ENCODE results near the gene PPA2. TPM values are rescaled to one million over a fixed set of nuclear protein-coding genes. Genes with fewer than 3 reads are reported as not detected.

Gene PPA2
- total and polyA plus RNA-seq, 10 of the 15 experiments (the other 5 are each of a cell fraction or from before 2014, with no cell fraction given) = 93.8 to 293 (median 146) TPM

DNA sequence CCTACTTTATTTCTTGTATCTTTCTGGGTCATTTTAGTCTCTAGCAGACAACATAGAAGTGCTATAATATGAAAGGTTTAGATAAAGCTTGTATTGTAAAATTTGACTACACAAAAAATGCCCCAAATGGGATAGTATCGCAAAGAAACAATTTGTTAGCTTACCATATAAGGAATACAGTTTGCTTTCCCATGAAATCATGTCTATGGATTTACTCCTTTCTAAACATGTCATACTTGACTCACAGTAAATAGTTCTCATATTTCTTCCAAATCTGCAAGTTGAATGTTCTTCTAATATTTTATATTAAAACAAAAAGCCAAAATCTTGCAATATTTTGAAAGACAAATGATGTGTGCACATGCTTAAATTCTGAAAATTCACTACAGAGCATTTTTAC is 103.9 kb downstream of the PPA2 start:
- FAIRE-seq (no peak), DNase-seq (ENCODE audit: low read depth, low spot score) (no peak), ATAC-seq (no peak)
- H3K4me1 ChIP-seq (ENCODE audit: control insufficient read depth, insufficient read depth, low read length) = no peaks in the 10 kb centered on the region
- peaks cover 0 to 5% of the 10 kb centered on the region in 2 experiments; a peak in 2 of 4 replicates for H3K36me3 ChIP-seq (ENCODE audit: control insufficient read depth in 2 of 2, insufficient read depth in 2 of 2, low read length in 1 of 2)
- BruUV-seq (replicated peaks) = no TSS peak
- in situ Hi-C loops (cut with MboI) (no loop called here), intact Hi-C loops (cut with micrococcal nuclease; ENCODE audit: unreplicated experiment) (no loop called here)
- no peak for TF ChIP-seq EGR1 (IDR thresholded peaks at IDR 0.05; ENCODE audit: borderline replicate concordance in 1 of 2, low read depth in 2 of 2, low read length in 2 of 2)
- TF ChIP-seq BMI1 (IDR thresholded peaks at IDR 0.05; ENCODE audit: borderline replicate concordance) = no peak
- no peak for TF ChIP-seq RB1 (IDR thresholded peaks at IDR 0.05; ENCODE audit: borderline replicate concordance)
- TF ChIP-seq, protein P1, sequence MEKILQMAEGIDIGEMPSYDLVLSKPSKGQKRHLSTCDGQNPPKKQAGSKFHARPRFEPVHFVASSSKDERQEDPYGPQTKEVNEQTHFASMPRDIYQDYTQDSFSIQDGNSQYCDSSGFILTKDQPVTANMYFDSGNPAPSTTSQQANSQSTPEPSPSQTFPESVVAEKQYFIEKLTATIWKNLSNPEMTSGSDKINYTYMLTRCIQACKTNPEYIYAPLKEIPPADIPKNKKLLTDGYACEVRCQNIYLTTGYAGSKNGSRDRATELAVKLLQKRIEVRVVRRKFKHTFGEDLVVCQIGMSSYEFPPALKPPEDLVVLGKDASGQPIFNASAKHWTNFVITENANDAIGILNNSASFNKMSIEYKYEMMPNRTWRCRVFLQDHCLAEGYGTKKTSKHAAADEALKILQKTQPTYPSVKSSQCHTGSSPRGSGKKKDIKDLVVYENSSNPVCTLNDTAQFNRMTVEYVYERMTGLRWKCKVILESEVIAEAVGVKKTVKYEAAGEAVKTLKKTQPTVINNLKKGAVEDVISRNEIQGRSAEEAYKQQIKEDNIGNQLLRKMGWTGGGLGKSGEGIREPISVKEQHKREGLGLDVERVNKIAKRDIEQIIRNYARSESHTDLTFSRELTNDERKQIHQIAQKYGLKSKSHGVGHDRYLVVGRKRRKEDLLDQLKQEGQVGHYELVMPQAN (conservative IDR thresholded peaks at IDR 0.05) = no peak
- no peak for TF ChIP-seq PML (IDR thresholded peaks at IDR 0.05; ENCODE audit: low read length)
- TF ChIP-seq ZSCAN29 (IDR thresholded peaks at IDR 0.05) = no peak
- TF ChIP-seq TCF3 (IDR thresholded peaks at IDR 0.05; ENCODE audit: borderline replicate concordance, insufficient read depth, low read depth, low read length) = no peak
- TF ChIP-seq, protein P2, sequence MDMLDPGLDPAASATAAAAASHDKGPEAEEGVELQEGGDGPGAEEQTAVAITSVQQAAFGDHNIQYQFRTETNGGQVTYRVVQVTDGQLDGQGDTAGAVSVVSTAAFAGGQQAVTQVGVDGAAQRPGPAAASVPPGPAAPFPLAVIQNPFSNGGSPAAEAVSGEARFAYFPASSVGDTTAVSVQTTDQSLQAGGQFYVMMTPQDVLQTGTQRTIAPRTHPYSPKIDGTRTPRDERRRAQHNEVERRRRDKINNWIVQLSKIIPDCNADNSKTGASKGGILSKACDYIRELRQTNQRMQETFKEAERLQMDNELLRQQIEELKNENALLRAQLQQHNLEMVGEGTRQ (IDR thresholded peaks at IDR 0.05; ENCODE audit: borderline replicate concordance, low read depth, low read length) = no peak
- peaks cover 16% of the 10 kb centered on the region; the same call in 2 of the 3 replicates for H3K9me3 ChIP-seq (replicated peaks; ENCODE audit: control insufficient read depth, insufficient read depth, low read length)
- H3K9ac ChIP-seq (ENCODE audit: control insufficient read depth, insufficient read depth, low read length) = no peak overlapping the region
- ChIA-PET CTCF (interaction anchor here (1.5 kb wide), 1 partner anchor 16 kb away, joined by 5 read pairs; no protein-coding TSS in a partner anchor), RAD21 (ENCODE audit: unreplicated experiment) (interaction anchor here (0.5 kb wide), 1 partner anchor 127 kb away, joined by 3 read pairs; no protein-coding TSS in a partner anchor), POLR2A (interaction anchor here (0.6 kb wide), 1 partner anchor 918 kb away, joined by 3 read pairs; no protein-coding TSS in a partner anchor), SMC1A (ENCODE audit: uncharacterized antibody, unreplicated experiment) (interaction anchor here (0.8 to 1.2 kb wide), 4 partner anchors 11 to 28 kb away, joined by 3 to 5 read pairs (median 3); no protein-coding TSS in a partner anchor)
- no peaks in the 10 kb centered on the region for H3K79me2 ChIP-seq (ENCODE audit: control insufficient read depth, insufficient read depth, low read length)
- H3K4me2 ChIP-seq (ENCODE audit: control insufficient read depth, insufficient read depth) = no peak overlapping the region
- H4K20me1 ChIP-seq (ENCODE audit: control insufficient read depth, insufficient read depth) = no peaks in the 10 kb centered on the region
- H2AFZ ChIP-seq (ENCODE audit: control insufficient read depth, low read depth, low read length) = no peak overlapping the region
- no peak overlapping the region for H3K4me3 ChIP-seq
- WGBS (ENCODE audit: insufficient coverage, insufficient replicate concordance, low lambda C conversion rate, missing lambda C conversion rate) = 100% methylated on average over 1 of the region's 1 CpG
- H3K27me3 ChIP-seq (replicated peaks in 1 of 2; ENCODE audit: control insufficient read depth in 2 of 2, insufficient read depth in 2 of 2, low read length in 1 of 2) = no peaks in the 10 kb centered on the region
- no peak overlapping the region for H3K27ac ChIP-seq (ENCODE audit: control insufficient read depth, insufficient read depth)

All from GM12878 (cell line).